ENCODE results near the gene MOBP. TPM values are rescaled to one million over a fixed set of nuclear protein-coding genes. Genes with fewer than 3 reads are reported as not detected.

The MOBP gene
- total RNA-seq, 1 experiment from 2014 or later, result not detected

DNA sequence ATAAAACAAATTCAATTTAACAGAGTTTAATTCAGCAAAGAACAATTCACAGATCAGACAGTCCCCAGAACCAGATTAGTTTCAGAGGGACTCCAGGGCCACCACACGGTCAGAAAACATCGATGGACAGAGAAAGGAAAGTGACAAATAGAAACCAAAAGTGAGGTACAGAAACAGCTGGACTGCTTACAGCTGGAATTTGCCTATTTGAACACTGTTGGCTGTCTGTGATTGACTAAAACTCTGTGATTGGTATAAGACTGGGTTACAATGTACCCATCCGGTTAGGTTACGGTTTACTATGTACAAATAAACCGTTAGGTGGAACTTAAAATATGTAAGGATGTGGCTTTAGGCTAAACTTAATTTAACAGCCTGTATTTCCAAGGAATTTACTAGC lies 30.3 kb downstream of the MOBP start:
- DNase-seq (ENCODE audit: low spot score), result no peak

DNA sequence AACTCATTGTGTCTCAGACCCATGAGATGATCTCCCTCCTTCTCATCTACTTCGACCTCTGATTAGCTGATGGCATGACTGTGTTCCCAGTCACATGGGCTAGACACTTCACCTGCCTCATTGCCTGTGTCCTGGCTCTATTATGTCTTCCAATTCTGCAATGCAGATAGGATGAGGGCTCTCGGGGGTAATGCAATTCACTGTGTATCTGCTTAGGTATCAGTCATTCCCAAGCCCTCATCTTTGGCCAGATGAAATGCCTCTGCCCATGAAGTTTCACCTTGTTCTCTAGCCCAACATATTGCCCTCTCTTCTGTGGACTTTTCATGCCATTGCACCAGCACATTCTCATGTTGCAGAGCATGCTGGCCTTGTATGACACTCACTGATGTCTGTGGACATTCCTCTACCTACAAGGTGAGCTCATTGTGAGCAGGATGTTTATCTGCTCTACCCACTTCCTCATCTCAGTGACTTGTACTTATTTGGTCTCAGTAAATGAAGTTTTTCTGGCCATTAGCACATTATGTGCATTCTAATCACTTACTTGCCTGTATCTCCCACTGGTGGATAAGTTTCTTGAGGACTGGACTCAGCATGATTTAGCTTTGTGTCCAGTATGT lies 32.3 kb downstream of the MOBP start:
- no peak for DNase-seq (ENCODE audit: low spot score)

- no peak for DNase-seq (ENCODE audit: low spot score)
Measured at GRCh38 chr3:39501059-39501458, 33.6 kb downstream of the MOBP start.

DNA sequence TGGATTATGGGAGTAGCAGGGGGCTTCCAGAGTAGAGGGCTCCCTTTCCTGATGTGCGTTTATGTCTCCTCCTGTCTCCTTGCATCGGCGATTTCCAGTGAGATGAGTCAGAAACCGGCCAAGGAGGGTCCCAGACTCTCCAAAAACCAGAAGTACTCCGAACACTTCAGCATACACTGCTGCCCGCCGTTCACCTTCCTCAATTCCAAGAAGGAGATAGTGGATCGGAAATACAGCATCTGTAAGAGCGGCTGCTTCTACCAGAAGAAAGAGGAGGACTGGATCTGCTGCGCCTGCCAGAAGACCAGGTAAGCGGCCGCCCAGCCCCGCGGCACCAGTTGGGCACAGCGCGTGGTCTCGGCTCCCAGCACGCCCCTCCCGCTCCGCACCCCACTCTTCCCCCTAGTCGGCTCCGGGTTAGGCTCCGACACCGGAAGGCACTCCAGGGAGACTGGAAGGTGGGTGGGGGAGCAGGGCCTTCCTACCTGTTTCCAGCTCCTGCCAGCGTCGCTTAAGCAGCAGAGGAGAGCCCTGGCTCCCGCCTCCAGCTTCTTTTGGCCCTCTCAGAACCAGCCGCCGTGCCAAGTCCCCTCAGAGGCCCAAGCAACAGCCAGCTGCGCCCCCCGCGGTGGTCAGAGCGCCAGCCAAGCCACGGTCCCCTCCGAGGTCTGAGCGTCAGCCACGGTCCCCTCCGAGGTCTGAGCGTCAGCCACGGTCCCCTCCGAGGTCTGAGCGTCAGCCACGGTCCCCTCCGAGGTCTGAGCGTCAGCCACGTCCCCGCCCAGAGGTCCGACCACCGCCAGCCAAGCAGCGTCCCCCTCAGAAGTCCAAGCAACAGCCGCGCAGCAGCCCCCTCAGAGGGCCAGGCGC lies 34.7 kb downstream of the MOBP start:
- no peak for DNase-seq (ENCODE audit: low spot score)

DNA sequence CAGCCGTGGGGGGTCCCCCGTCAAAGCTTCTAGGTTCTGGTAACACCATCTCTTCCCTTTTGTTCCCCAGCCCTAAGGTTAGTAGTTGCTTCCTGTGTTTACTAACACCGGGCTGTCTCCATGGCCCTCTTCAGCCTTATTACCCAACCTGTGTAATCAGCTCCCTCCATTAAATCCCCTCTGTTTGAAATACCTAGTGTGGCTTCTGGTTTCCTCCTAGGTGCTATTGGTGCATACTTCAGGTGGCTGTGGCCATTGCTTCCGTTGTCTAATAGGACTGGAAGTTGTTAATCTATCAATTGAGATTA lies 35.3 kb downstream of the MOBP start:
- DNase-seq (ENCODE audit: low spot score), result no peak

- DNase-seq (ENCODE audit: low spot score), result peak; percentile 37
Measured at GRCh38 chr3:39505866-39506742, 38.6 kb downstream of the MOBP start.

- peak; percentile 8 for DNase-seq (ENCODE audit: low spot score)
Measured at GRCh38 chr3:39506863-39507262, 39.4 kb downstream of the MOBP start.

DNA sequence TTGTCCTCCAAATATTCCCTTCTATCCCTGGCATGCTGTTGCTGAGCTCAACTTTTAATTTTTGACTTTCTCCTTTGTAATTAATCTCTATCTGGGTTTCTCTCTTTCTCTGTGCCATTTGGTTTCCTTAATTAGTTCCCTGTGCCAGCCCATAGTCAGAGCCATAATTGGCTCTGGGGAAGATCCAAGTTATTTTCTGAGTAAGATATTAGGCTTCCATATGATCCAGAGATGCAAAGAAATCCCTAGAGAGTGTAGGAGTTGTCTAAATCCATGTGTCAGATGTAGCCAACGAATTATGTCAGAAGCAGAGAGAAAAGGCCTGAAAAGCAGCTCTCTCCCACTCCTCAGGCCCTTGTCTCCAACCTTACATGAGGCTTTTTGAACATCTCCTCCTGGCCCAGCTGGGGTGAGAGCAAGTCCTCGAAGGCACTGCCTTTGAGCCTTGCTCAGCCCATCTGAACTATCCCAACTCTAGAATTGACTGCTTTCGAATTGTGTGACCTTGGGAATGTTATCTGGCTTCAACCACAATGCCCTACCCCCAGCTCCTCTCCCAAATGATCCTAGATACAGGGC lies 46.4 kb downstream of the MOBP start:
- no peak for DNase-seq (ENCODE audit: low spot score)

DNA sequence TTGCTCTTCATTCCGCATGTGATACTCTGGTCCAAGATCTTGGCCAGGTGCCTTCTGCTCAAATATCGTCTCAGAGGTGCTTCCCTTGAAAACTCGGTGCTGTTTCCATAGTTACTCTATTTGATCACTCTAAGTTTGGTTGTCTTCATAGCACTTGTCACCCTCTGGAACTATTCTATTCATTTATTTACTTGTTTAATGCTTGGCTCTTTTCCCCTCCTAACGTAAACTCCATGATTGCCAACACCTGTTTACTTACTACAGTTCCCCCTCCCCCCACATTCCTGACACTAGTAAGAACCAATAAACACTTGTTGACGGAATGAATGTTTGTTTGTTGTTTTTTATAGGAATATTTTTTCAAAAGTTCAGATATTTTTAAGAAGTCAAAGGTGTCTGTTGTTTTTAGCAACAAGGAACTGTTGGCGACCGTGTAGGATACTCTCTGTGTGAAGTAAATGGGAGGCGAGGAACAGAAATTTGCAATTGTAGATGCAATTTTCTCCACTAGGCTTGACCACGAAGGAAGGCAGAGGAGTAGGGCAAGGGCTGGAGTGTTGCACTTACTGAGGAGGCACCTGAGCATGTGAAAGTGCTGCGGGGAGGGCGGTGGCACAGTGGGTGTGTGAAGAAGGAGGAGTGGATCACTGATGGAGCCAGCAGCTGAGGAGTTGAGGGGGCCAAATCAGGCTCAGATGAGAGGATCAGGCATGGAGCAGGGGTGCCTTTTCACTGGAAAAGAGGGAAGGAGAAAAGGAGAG lies 48.4 kb downstream of the MOBP start:
- no peak for DNase-seq (ENCODE audit: low spot score)

DNA sequence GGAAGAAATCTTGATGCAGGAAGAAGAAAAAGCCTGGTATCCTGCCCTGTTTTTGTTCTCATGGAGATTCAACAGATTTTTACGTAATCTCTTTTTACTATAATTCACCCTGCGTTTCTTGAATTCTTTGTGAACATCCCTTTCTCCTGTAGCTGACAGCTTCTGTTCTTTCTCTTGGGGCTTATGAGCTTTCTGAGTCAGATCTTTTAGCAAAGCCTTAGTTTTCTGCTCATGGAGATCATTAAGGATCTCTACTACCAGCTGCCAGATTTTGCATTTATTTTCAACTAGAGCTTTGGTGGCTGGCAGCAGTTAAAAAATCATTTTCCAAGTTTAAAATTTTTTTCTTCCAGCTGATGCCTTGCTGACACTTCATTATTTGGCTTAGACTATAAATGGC lies 51.6 kb downstream of the MOBP start:
- DNase-seq (ENCODE audit: low spot score), result no peak

GRCh38 chr3:39519554-39520288 lies 52.2 kb downstream of the MOBP start:
- peak; percentile 5 for DNase-seq (ENCODE audit: low spot score)

GRCh38 chr3:39521456-39521855 lies 54.0 kb downstream of the MOBP start:
- no peak for DNase-seq (ENCODE audit: low spot score)

- DNase-seq (ENCODE audit: low spot score), result no peak
Measured at GRCh38 chr3:39524107-39524506, 56.6 kb downstream of the MOBP start.

- DNase-seq (ENCODE audit: low spot score), result peak; percentile 19
Measured at GRCh38 chr3:39528844-39529243, 61.4 kb downstream of the MOBP start.

GRCh38 chr3:39529577-39529976 lies 62.1 kb downstream of the MOBP start:
- no peak for DNase-seq (ENCODE audit: low spot score)

DNA sequence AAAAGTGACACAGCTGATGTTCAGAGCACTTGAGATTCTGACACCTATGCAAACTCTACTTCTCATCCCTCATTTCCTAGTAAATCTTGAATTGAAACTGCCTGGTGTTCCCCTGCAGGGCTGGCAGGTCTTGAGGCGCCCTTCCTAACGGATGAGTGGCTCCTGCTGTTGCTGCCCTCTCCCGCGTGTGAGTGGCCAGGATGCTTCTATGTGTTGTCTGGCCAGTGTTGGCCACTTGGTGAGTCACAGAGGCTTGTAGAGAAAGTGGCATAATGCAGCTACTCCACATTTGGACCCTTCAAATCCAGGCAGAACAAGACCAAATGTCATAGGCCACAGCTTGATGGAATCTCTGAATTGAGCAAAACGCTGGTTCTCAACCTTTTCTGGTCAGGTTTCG lies 63.6 kb downstream of the MOBP start:
- peak; percentile 6 for DNase-seq (ENCODE audit: low spot score)

GRCh38 chr3:39531665-39532064 lies 64.2 kb downstream of the MOBP start:
- DNase-seq (ENCODE audit: low spot score), result peak; percentile 51

DNA sequence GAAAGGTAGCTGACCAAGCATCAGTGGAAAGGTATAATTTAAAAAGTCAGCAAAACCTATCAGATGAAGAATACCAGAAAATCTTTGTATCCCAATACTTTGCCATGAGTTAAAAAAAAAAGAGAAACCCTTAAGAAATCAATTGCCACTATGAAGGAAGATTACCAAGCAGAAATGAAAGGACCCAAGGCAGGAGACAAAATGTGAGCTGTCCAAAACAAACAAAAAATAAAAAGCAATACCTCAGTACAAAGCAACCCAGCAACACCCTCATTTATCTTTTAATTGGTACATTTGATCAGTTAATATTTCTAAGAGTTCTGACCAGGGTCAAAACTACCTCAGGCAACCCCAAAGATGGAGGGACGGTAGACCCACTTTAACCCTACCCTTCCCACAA lies 65.3 kb downstream of the MOBP start:
- DNase-seq (ENCODE audit: low spot score), result no peak

- DNase-seq (ENCODE audit: low spot score), result no peak
Measured at GRCh38 chr3:39533226-39533625, 65.7 kb downstream of the MOBP start.

DNA sequence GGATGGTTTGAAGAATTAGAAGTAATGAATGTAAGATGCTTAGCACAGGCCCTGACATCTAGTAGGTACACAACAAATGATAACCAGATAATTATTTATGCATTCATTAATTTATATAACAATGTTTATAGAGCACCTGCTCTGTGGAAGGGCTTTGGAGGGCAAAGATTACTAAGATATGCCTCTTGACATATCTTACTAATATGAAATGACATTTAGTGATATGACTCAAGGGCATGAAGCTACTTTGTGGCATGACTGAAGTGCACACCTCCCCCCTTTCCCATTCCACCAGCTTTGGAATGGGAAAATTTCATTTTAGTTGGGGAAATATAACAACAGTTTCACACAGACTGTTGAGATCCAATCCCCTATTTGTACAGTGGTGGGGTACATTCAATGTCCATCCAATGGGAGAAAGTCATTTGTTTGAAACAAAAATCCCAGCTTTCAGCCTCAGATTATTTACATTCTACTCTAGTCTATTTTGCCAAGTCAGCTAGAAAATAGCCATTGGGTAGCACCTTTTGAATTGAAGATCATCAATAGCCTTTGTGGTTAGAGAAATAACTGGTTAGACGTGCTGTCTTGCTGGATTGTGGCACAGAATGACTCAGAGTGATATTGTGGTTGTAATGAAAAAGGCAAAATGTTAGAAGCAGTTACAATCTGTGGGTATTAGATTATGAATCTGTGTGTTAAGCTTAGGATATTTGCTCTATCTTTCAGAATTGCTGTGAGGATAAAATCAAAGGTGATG lies 72.9 kb downstream of the MOBP start:
- no peak for DNase-seq (ENCODE audit: low spot score)

Data from A172 (cell line).